ENCODE data around the gene EHBP1. TPM values are rescaled to one million over a fixed set of nuclear protein-coding genes. Genes with fewer than 3 reads are reported as not detected.

EHBP1 gene
- total and polyA plus RNA-seq, 2 donors (not counting 1 experiment from before 2014, with no cell fraction given): 129 to 191 TPM

- Histone ChIP-seq H3K36me3 (ENCODE audit: control insufficient read depth, insufficient read depth, low read length) (no peaks in the 10 kb centered on the region), H3K4me1 (ENCODE audit: control insufficient read depth, extremely low read depth, insufficient read depth, low read length) (no peaks in the 10 kb centered on the region), H3K27ac (ENCODE audit: insufficient read depth, low read length) (no peak overlapping the region), H2AFZ (ENCODE audit: low read length) (no peak overlapping the region), H3K9me3 (ENCODE audit: control insufficient read depth, insufficient read depth, low read depth, low read length) (no peaks in the 10 kb centered on the region), H3K9ac (ENCODE audit: insufficient read depth, low read length) (no peak overlapping the region), H4K20me1 (ENCODE audit: control insufficient read depth, extremely low read depth, insufficient read depth, low read length) (no peaks in the 10 kb centered on the region), H3K4me3 (replicated peaks in 1 of 4; ENCODE audit: control extremely low read depth in 1 of 4, insufficient read depth in 1 of 4, low read depth in 3 of 4, low read length in 4 of 4) (no peak overlapping the region), H3K4me2 (ENCODE audit: extremely low read depth, insufficient read depth, low read length) (no peak overlapping the region), H3K27me3 (ENCODE audit: control insufficient read depth, insufficient read depth, low read length) (no peaks in the 10 kb centered on the region), H3K79me2 (ENCODE audit: control insufficient read depth, insufficient read depth, low read length) (no peaks in the 10 kb centered on the region)
- no peak for TF ChIP-seq CTCF (conservative IDR thresholded peaks at IDR 0.05 in 1 of 2, IDR thresholded peaks at IDR 0.05 in 1 of 2; ENCODE audit: low read depth in 1 of 2, low read length in 2 of 2)
- TF ChIP-seq EZH2 (IDR thresholded peaks at IDR 0.05; ENCODE audit: low read length, missing control alignments): no peak
- peak in 1 of 2 donors; percentile 31 for DNase-seq (ENCODE audit: low read depth in 2 of 2)
These were observed 16.7 kb upstream of the EHBP1 start for GRCh38 chr2:62688771-62689170.

- H3K27me3 ChIP-seq (ENCODE audit: control insufficient read depth, insufficient read depth, low read length): no peaks in the 10 kb centered on the region
- TF ChIP-seq CTCF (conservative IDR thresholded peaks at IDR 0.05 in 1 of 2, IDR thresholded peaks at IDR 0.05 in 1 of 2; ENCODE audit: low read depth in 1 of 2, low read length in 2 of 2) (no peak), EZH2 (IDR thresholded peaks at IDR 0.05; ENCODE audit: low read length, missing control alignments) (no peak)
- H3K4me1 ChIP-seq (ENCODE audit: control insufficient read depth, extremely low read depth, insufficient read depth, low read length): no peaks in the 10 kb centered on the region
- no peaks in the 10 kb centered on the region for H3K36me3 ChIP-seq (ENCODE audit: control insufficient read depth, insufficient read depth, low read length)
- H3K9me3 ChIP-seq (ENCODE audit: control insufficient read depth, insufficient read depth, low read depth, low read length): no peaks in the 10 kb centered on the region
- H3K4me2 ChIP-seq (ENCODE audit: extremely low read depth, insufficient read depth, low read length): no peak overlapping the region
- H4K20me1 ChIP-seq (ENCODE audit: control insufficient read depth, extremely low read depth, insufficient read depth, low read length): no peaks in the 10 kb centered on the region
- H2AFZ ChIP-seq (ENCODE audit: low read length): no peak overlapping the region
- no peak overlapping the region for H3K4me3 ChIP-seq (replicated peaks in 1 of 4; ENCODE audit: control extremely low read depth in 1 of 4, insufficient read depth in 1 of 4, low read depth in 3 of 4, low read length in 4 of 4)
- H3K79me2 ChIP-seq (ENCODE audit: control insufficient read depth, insufficient read depth, low read length): no peaks in the 10 kb centered on the region
- no peak overlapping the region for H3K27ac ChIP-seq (ENCODE audit: insufficient read depth, low read length)
- H3K9ac ChIP-seq (ENCODE audit: insufficient read depth, low read length): no peak overlapping the region
- no peak for DNase-seq (ENCODE audit: low read depth in 2 of 2)
These were observed 14.3 kb upstream of the EHBP1 start for GRCh38 chr2:62691186-62691585.

- no peak overlapping the region for H3K4me3 ChIP-seq (replicated peaks in 1 of 4; ENCODE audit: control extremely low read depth in 1 of 4, insufficient read depth in 1 of 4, low read depth in 3 of 4, low read length in 4 of 4)
- no peaks in the 10 kb centered on the region for H3K9me3 ChIP-seq (ENCODE audit: control insufficient read depth, insufficient read depth, low read depth, low read length)
- no peaks in the 10 kb centered on the region for H3K4me1 ChIP-seq (ENCODE audit: control insufficient read depth, extremely low read depth, insufficient read depth, low read length)
These were observed 13.3 kb upstream of the EHBP1 start for GRCh38 chr2:62692225-62692624.

More at GRCh38 chr2:62692225-62692624, 13.3 kb upstream of the EHBP1 start:
- Histone ChIP-seq H2AFZ (ENCODE audit: low read length) (no peak overlapping the region), H3K36me3 (ENCODE audit: control insufficient read depth, insufficient read depth, low read length) (no peaks in the 10 kb centered on the region), H3K4me2 (ENCODE audit: extremely low read depth, insufficient read depth, low read length) (no peak overlapping the region), H3K79me2 (ENCODE audit: control insufficient read depth, insufficient read depth, low read length) (no peaks in the 10 kb centered on the region), H3K9ac (ENCODE audit: insufficient read depth, low read length) (no peak overlapping the region), H3K27me3 (ENCODE audit: control insufficient read depth, insufficient read depth, low read length) (no peaks in the 10 kb centered on the region), H3K27ac (ENCODE audit: insufficient read depth, low read length) (no peak overlapping the region), H4K20me1 (ENCODE audit: control insufficient read depth, extremely low read depth, insufficient read depth, low read length) (no peaks in the 10 kb centered on the region)
- no peak for TF ChIP-seq CTCF (conservative IDR thresholded peaks at IDR 0.05 in 1 of 2, IDR thresholded peaks at IDR 0.05 in 1 of 2; ENCODE audit: low read depth in 1 of 2, low read length in 2 of 2)
- TF ChIP-seq EZH2 (IDR thresholded peaks at IDR 0.05; ENCODE audit: low read length, missing control alignments): no peak
- DNase-seq (ENCODE audit: low read depth in 2 of 2): no peak

All from fibroblast of lung (primary cell).